Fibroblast of pulmonary artery (primary cell): Measurements from ENCODE around the gene MALRD1.

ENCODE experiments used
- DNase-seq: peaks from one replicate; pipeline ENCODE4 v3.0.0-alpha.2; 2010; ENCODE audit warnings: low read depth
- H3K4me3 ChIP-seq: replicated peaks from 2 replicates; pipeline ENCODE4 v1.5.1; 2011; ENCODE audit warnings: low read depth, mild to moderate bottlenecking, control low read depth, low read length, moderate library complexity
- TF ChIP-seq, protein P1 (sequence below): IDR thresholded peaks from 2 replicates; pipeline ENCODE4 v1.5.1; 2011; ENCODE audit warnings: mild to moderate bottlenecking, control low read depth, low read length, inconsistent platforms; ENCODE audit errors: missing control alignments

MALRD1 gene

GRCh38 chr10:19283786-19284185, 235.2 kb downstream of the MALRD1 start:
- TF ChIP-seq, protein P1, sequence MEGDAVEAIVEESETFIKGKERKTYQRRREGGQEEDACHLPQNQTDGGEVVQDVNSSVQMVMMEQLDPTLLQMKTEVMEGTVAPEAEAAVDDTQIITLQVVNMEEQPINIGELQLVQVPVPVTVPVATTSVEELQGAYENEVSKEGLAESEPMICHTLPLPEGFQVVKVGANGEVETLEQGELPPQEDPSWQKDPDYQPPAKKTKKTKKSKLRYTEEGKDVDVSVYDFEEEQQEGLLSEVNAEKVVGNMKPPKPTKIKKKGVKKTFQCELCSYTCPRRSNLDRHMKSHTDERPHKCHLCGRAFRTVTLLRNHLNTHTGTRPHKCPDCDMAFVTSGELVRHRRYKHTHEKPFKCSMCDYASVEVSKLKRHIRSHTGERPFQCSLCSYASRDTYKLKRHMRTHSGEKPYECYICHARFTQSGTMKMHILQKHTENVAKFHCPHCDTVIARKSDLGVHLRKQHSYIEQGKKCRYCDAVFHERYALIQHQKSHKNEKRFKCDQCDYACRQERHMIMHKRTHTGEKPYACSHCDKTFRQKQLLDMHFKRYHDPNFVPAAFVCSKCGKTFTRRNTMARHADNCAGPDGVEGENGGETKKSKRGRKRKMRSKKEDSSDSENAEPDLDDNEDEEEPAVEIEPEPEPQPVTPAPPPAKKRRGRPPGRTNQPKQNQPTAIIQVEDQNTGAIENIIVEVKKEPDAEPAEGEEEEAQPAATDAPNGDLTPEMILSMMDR = no peak

GRCh38 chr10:19290770-19291169, 242.2 kb downstream of the MALRD1 start:
- DNase-seq = no peak
- TF ChIP-seq, protein P1 = no peak
- H3K4me3 ChIP-seq = no peak overlapping the region

More at GRCh38 chr10:19283786-19284185, 235.2 kb downstream of the MALRD1 start:
- DNase-seq = no peak
- H3K4me3 ChIP-seq = no peak overlapping the region

DNA sequence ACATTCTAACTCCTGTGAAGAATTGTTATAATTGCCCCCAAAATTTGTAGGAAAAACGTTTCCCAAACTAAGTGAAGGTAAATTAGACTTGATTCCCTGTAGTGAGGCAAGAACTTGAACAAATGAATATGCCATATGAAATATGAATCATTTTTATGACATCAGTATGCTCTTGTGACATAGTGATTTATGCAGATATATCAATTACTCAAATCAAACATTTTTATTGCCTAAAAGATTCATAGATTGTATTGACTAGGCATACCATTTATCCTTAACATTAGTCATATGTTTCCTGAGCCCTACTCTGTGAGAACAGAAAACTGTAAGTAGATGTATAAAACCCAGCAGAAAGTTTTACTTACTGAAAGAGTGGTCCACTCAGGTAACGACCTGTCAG, 245.6 kb downstream of the MALRD1 start:
- DNase-seq = no peak
- H3K4me3 ChIP-seq = no peak overlapping the region
- TF ChIP-seq, protein P1 = no peak

GRCh38 chr10:19299645-19300044, 251.0 kb downstream of the MALRD1 start:
- TF ChIP-seq, protein P1 = no peak
- no peak for DNase-seq
- no peak overlapping the region for H3K4me3 ChIP-seq

GRCh38 chr10:19302117-19302516, 253.5 kb downstream of the MALRD1 start:
- TF ChIP-seq, protein P1 = no peak
- DNase-seq = peak; percentile 55
- H3K4me3 ChIP-seq = no peak overlapping the region

DNA sequence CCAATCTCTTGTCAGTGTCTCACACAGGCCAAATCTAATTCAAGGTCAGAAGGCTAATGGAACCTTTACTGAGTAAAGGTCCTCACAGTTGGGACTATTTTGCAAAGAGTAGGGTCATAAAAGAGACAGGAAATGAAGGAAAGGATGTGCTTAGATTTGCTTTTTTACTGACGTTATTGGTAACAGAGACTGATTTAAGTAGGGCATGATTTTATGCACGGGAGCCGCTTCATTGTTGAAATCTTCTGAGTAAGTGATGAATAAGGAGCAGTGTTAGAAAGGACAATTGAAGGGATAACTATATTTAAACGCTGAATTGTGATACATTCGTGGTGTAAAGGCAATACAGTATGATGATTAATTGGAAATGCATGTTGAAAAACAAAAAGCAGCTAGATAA, 261.5 kb downstream of the MALRD1 start:
- TF ChIP-seq, protein P1 = no peak
- no peak overlapping the region for H3K4me3 ChIP-seq
- peak; percentile 9 for DNase-seq

- TF ChIP-seq, protein P1 = no peak
- H3K4me3 ChIP-seq = no peak overlapping the region
- DNase-seq = no peak
Measured at GRCh38 chr10:19316204-19316870, 267.7 kb downstream of the MALRD1 start.
